Measurements from ENCODE around the gene VAMP4. TPM values are rescaled to one million over a fixed set of nuclear protein-coding genes. Genes with fewer than 3 reads are reported as not detected.

Gene VAMP4
- total and polyA plus RNA-seq, 12 donors: 4.1 to 12.5 (median 8.1) TPM

GRCh38 chr1:171744986-171745385, 3.1 kb upstream of the VAMP4 start:
- Histone ChIP-seq H3K4me1 (peaks cover 3 to 36% (median 21%) of the 10 kb centered on the region in 9 donors), H3K4me3 (no peak overlapping the region), H3K36me3 (no peaks in the 10 kb centered on the region), H3K9me3 (no peaks in the 10 kb centered on the region), H3K27me3 (no peaks in the 10 kb centered on the region), H3K27ac (no peak overlapping the region)
- intact Hi-C loops (cut with DNase I): loop anchor here in 2 of 10 donors (5.0 kb wide), 2 partner anchors 32 to 98 kb away; no protein-coding TSS in a partner anchor
- no peak for TF ChIP-seq CTCF (IDR thresholded peaks at IDR 0.05)
- 90 to 99% methylated on average over 8 of the region's 8 CpGs for WGBS, 2 donors
- ATAC-seq (no peak), DNase-seq (no peak)

DNA sequence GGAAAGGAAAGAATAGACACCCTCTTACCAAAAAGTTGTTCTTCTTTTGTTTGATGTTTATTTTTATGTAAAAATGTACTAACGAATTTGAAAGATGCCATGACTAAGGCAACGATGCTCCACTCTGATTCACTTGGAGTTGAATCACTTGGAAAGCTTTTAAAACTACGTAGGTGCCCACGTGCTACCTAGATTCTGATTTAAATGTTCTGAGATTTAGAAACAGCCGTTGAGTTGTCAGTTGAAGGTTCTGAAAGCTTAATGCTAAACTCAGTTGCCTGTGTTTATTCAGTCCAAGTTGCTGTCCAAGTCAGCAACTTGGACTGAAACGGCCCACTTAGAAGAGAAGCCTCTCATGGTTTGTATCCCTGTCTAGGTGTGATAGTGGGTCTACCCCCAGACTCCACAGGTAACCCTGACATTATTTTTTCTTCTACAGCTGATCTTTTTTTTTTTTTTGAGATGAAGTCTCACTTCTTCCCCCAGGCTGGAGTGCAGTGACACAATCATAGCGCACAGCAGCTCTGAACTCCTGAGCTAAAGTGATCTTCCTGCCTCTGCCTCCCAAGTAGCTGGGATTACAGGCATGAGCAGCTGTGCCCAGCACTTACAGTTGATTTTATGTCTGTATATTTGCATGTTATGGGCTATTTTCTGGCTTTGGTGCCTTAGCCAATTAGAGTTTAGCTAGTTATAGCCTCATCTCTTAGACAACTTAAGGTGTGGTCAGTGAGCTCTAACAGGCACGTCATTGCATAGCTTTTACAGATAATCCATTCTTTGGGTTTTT, 1.4 kb upstream of the VAMP4 start:
- WGBS, 2 donors: 15 to 22% methylated on average over 8 of the region's 8 CpGs
- TF ChIP-seq CTCF (IDR thresholded peaks at IDR 0.05): no peak
- H3K36me3 ChIP-seq: peaks cover 0 to 3% (median 0%) of the 10 kb centered on the region in 9 donors
- no peaks in the 10 kb centered on the region for H3K27me3 ChIP-seq
- DNase-seq (no peak), ATAC-seq (peak in 5 of 8 donors; percentile 9 to 25 (median 14))
- no peaks in the 10 kb centered on the region for H3K9me3 ChIP-seq
- peak overlapping the region in 9 of 10 donors; percentile 68 to 99 (median 86) for H3K4me3 ChIP-seq
- peak overlapping the region; percentile 85 to 97 (median 94) for H3K27ac ChIP-seq
- H3K4me1 ChIP-seq: peaks cover 3 to 50% (median 27%) of the 10 kb centered on the region in 9 donors
- intact Hi-C loops (cut with DNase I): loop anchor here in 3 of 10 donors (2.0 to 5.0 kb wide), 3 partner anchors 34 to 96 kb away; partner anchors contain the start of gene METTL13 (in 1 of the 3)

GRCh38 chr1:171742577-171742922, 685 bp upstream of the VAMP4 start:
- DNase-seq (peak; percentile 31 to 51), ATAC-seq (peak; percentile 33 to 78 (median 66))
- TF ChIP-seq CTCF (IDR thresholded peaks at IDR 0.05): no peak
- Histone ChIP-seq H3K27me3 (no peaks in the 10 kb centered on the region), H3K9me3 (no peaks in the 10 kb centered on the region), H3K27ac (peak overlapping the region; percentile 85 to 97 (median 94)), H3K36me3 (peaks cover 0 to 11% (median 6%) of the 10 kb centered on the region in 9 donors), H3K4me1 (peaks cover 3 to 51% (median 27%) of the 10 kb centered on the region in 9 donors), H3K4me3 (peak overlapping the region; percentile 68 to 99 (median 89))
- intact Hi-C loops (cut with DNase I): loop anchor here in 6 of 10 donors (1.0 to 5.0 kb wide), 5 partner anchors 35 to 95 kb away; partner anchors contain the start of gene METTL13 (in 4 of the 6)
- WGBS, 2 donors: 0% methylated on average over 14 of the region's 14 CpGs

GRCh38 chr1:171740987-171741871, 636 bp downstream of the VAMP4 start:
- peak in 7 of 9 donors; percentile 21 to 42 (median 29) for TF ChIP-seq CTCF (IDR thresholded peaks at IDR 0.05)
- Histone ChIP-seq H3K4me1 (peaks cover 3 to 62% (median 27%) of the 10 kb centered on the region in 9 donors), H3K9me3 (no peaks in the 10 kb centered on the region), H3K36me3 (peaks cover 0 to 24% (median 13%) of the 10 kb centered on the region in 9 donors), H3K4me3 (peak overlapping the region; percentile 68 to 99 (median 89)), H3K27me3 (no peaks in the 10 kb centered on the region), H3K27ac (peak overlapping the region; percentile 85 to 97 (median 94))
- DNase-seq (peak in 1 of 2 donors; percentile 53), ATAC-seq (peak; percentile 27 to 67 (median 51))
- WGBS, 2 donors: 1% methylated on average over 28 of the region's 28 CpGs
- intact Hi-C loops (cut with DNase I): loop anchor here in 3 of 10 donors (2.0 to 5.0 kb wide), 3 partner anchors 36 to 94 kb away; partner anchors contain the start of gene METTL13 (in 1 of the 3)

All from heart right ventricle (tissue), 16 donors.